H9 (cell line): ENCODE data around the gene TAAR9. TPM values are rescaled to one million over a fixed set of nuclear protein-coding genes. Genes with fewer than 3 reads are reported as not detected.

Source experiments
- DNase-seq: peaks from one replicate; pipeline ENCODE4 v3.0.0-alpha.2; 2017
- H2AFZ ChIP-seq: one replicate; pipeline ENCODE4 v1.6.1; 2013; ENCODE audit warnings: mild to moderate bottlenecking, low read length, control low read depth, moderate library complexity
- H2AK5ac ChIP-seq: 2 replicates; pipeline ENCODE4 v1.6.1; 2013; ENCODE audit warnings: low read length, control low read depth, mixed read lengths; ENCODE audit not compliant: insufficient read length
- H2BK120ac ChIP-seq: one replicate; pipeline ENCODE4 v1.6.1; 2013; ENCODE audit warnings: low read depth, mild to moderate bottlenecking, low read length, control low read depth, inconsistent platforms; ENCODE audit not compliant: poor library complexity, severe bottlenecking
- H2BK12ac ChIP-seq: 2 replicates; pipeline ENCODE4 v1.6.1; 2013; ENCODE audit warnings: low read length, control low read depth, mixed read lengths, low read depth; ENCODE audit not compliant: insufficient read length
- H2BK15ac ChIP-seq: 2 replicates; pipeline ENCODE4 v1.6.1; 2013; ENCODE audit warnings: low read depth, low read length, control low read depth
- H2BK20ac ChIP-seq: one replicate; pipeline ENCODE4 v1.6.1; 2013; ENCODE audit warnings: low read depth, mild to moderate bottlenecking, low read length, control low read depth, inconsistent platforms; ENCODE audit not compliant: poor library complexity, severe bottlenecking
- H2BK5ac ChIP-seq: 2 replicates; pipeline ENCODE4 v1.6.1; 2013; ENCODE audit warnings: low read length, control low read depth, mixed read lengths; ENCODE audit not compliant: insufficient read length
- H3K14ac ChIP-seq: 2 replicates; pipeline ENCODE4 v1.6.1; 2013; ENCODE audit warnings: low read length, control low read depth; ENCODE audit not compliant: insufficient read depth
- H3K18ac ChIP-seq: 2 replicates; pipeline ENCODE4 v1.6.1; 2013; ENCODE audit warnings: low read depth, mild to moderate bottlenecking, mixed read lengths, low read length, control low read depth; ENCODE audit not compliant: insufficient read length
- H3K23ac ChIP-seq: 2 replicates; pipeline ENCODE4 v1.6.1; 2013; ENCODE audit warnings: low read length, control low read depth, mixed read lengths, low read depth; ENCODE audit not compliant: insufficient read length
- H3K23me2 ChIP-seq: 2 replicates; pipeline ENCODE4 v1.6.1; 2013; ENCODE audit warnings: low read depth, mild to moderate bottlenecking, mixed read lengths, low read length, control low read depth; ENCODE audit not compliant: insufficient read length, poor library complexity, severe bottlenecking
- H3K27ac ChIP-seq: 2 replicates; pipeline ENCODE4 v1.5.1; 2013; ENCODE audit warnings: low read length, control low read depth, mixed read lengths, low read depth; ENCODE audit not compliant: insufficient read length
- H3K27me3 ChIP-seq: 2 replicates; pipeline ENCODE4 v1.6.1; 2013; ENCODE audit warnings: low read length, control low read depth, inconsistent platforms; ENCODE audit not compliant: insufficient read depth
- H3K4ac ChIP-seq: 2 replicates; pipeline ENCODE4 v1.6.1; 2013; ENCODE audit warnings: low read depth, mild to moderate bottlenecking, control low read depth, inconsistent platforms, low read length, moderate library complexity
- H3K4me1 ChIP-seq: 2 replicates; pipeline ENCODE4 v1.6.1; 2013; ENCODE audit warnings: low read length, control low read depth, inconsistent platforms; ENCODE audit not compliant: insufficient read depth
- H3K4me2 ChIP-seq: 2 replicates; pipeline ENCODE4 v1.6.1; 2013; ENCODE audit warnings: low read length, control low read depth, mixed read lengths; ENCODE audit not compliant: insufficient read length, insufficient read depth
- H3K56ac ChIP-seq: 2 replicates; pipeline ENCODE4 v1.6.1; 2013; ENCODE audit warnings: low read depth, mild to moderate bottlenecking, mixed read lengths, low read length, control low read depth; ENCODE audit not compliant: insufficient read length
- H3K79me1 ChIP-seq: 2 replicates; pipeline ENCODE4 v1.6.1; 2013; ENCODE audit warnings: low read depth, mild to moderate bottlenecking, moderate library complexity, low read length, control low read depth, inconsistent platforms; ENCODE audit not compliant: insufficient read depth, poor library complexity, severe bottlenecking
- H3K79me2 ChIP-seq: 2 replicates; pipeline ENCODE4 v1.6.1; 2013; ENCODE audit warnings: low read length, control low read depth, inconsistent platforms; ENCODE audit not compliant: insufficient read depth
- H3K9ac ChIP-seq: 2 replicates; pipeline ENCODE4 v1.6.1; 2013; ENCODE audit warnings: low read length, control low read depth, mixed read lengths; ENCODE audit not compliant: insufficient read length; ENCODE audit errors: extremely low read depth
- H3K9me3 ChIP-seq: one replicate; pipeline ENCODE4 v1.6.1; 2013; ENCODE audit warnings: low read depth, low read length, inconsistent platforms; ENCODE audit not compliant: control insufficient read depth
- H3T11ph ChIP-seq: one replicate; pipeline ENCODE4 v1.6.1; 2013; ENCODE audit warnings: mild to moderate bottlenecking, low read length, control low read depth, inconsistent platforms
- H4K20me1 ChIP-seq: one replicate; pipeline ENCODE4 v1.6.1; 2013; ENCODE audit not compliant: control insufficient read depth, insufficient read length, insufficient read depth
- H4K5ac ChIP-seq: 2 replicates; pipeline ENCODE4 v1.6.1; 2013; ENCODE audit warnings: low read depth, mild to moderate bottlenecking, mixed read lengths, low read length, control low read depth; ENCODE audit not compliant: insufficient read length
- H4K8ac ChIP-seq: replicated peaks from 2 replicates; pipeline ENCODE4 v1.6.1; 2013; ENCODE audit warnings: low read length, control low read depth, mixed read lengths, low read depth; ENCODE audit not compliant: insufficient read length
- H4K91ac ChIP-seq: 2 replicates; pipeline ENCODE4 v1.6.1; 2013; ENCODE audit warnings: low read depth, mild to moderate bottlenecking, moderate library complexity, mixed read lengths, low read length, control low read depth; ENCODE audit not compliant: insufficient read length
- H3K27ac Mint-ChIP-seq, 3 experiments: 2 replicates in 2 of 3; 3 replicates in 1 of 3; pipeline ENCODE4 v1.8.0; 2020 to 2021; ENCODE audit warnings: mixed read lengths in 3 of 3, mild to moderate bottlenecking in 1 of 3, moderate library complexity in 1 of 3
- H3K27me3 Mint-ChIP-seq: 2 replicates; pipeline ENCODE4 v1.8.0; 2021; ENCODE audit warnings: low read depth, mild to moderate bottlenecking, moderate library complexity, mixed read lengths
- H3K36me3 Mint-ChIP-seq, 3 experiments: 2 replicates in 2 of 3; 3 replicates in 1 of 3; pipeline ENCODE4 v1.8.0; 2020 to 2021; ENCODE audit warnings: low read depth in 3 of 3, mixed read lengths in 3 of 3; ENCODE audit not compliant: insufficient read depth in 1 of 3
- H3K4me1 Mint-ChIP-seq, 2 experiments: 2 replicates each; pipeline ENCODE4 v1.8.0; 2020; ENCODE audit warnings: mixed read lengths in 2 of 2
- H3K4me3 Mint-ChIP-seq, 2 experiments: 2 replicates in 1 of 2; 3 replicates in 1 of 2; pipeline ENCODE4 v1.8.0; 2020 to 2021; ENCODE audit warnings: mild to moderate bottlenecking in 2 of 2, mixed read lengths in 2 of 2, moderate library complexity in 1 of 2
- H3K9me3 Mint-ChIP-seq, 2 experiments: 2 replicates in 1 of 2; 3 replicates in 1 of 2; pipeline ENCODE4 v1.8.0; 2020; ENCODE audit warnings: mild to moderate bottlenecking in 2 of 2, mixed read lengths in 2 of 2, moderate library complexity in 1 of 2
- CTCF ChIP-seq: fragments of 200-600 bp; sonication (generic); conservative IDR thresholded peaks from 3 replicates; pipeline ENCODE4 v1.8.0; 2021; ENCODE audit warnings: antibody characterized with exemption, mild to moderate bottlenecking
- total RNA-seq: library from RNA; stranded (reverse); gene quantifications from 2 replicates; pipeline ENCODE4 v1.2.1, GENCODE V29; 2021

The TAAR9 gene
- total RNA-seq, 1 experiment from 2014 or later, result not detected

- TF ChIP-seq CTCF, result no peak
- Histone ChIP-seq H3K9ac (no peak overlapping the region), H3K56ac (no peak overlapping the region), H3K4me1 (peaks cover 6% of the 10 kb centered on the region; the same call in 1 of the 2 replicates), H2AFZ (no peak overlapping the region), H3K23ac (no peak overlapping the region), H4K20me1 (no peaks in the 10 kb centered on the region), H4K8ac (no peak overlapping the region), H3K14ac (no peak overlapping the region), H3K23me2 (no peaks in the 10 kb centered on the region), H2BK20ac (no peak overlapping the region), H4K5ac (no peak overlapping the region), H2BK15ac (no peak overlapping the region), H3K9me3 (no peaks in the 10 kb centered on the region), H3T11ph (no peak overlapping the region), H2BK12ac (no peak overlapping the region), H2BK5ac (no peak overlapping the region), H3K79me2 (no peaks in the 10 kb centered on the region), H3K4ac (no peak overlapping the region), H3K27me3 (no peaks in the 10 kb centered on the region), H3K79me1 (no peaks in the 10 kb centered on the region), H4K91ac (no peak overlapping the region), H3K18ac (no peak overlapping the region), H2AK5ac (no peak overlapping the region), H2BK120ac (no peak overlapping the region), H3K27ac (no peak overlapping the region), H3K4me2 (no peak overlapping the region)
- Mint-ChIP-seq H3K27me3 (no peaks in the 10 kb centered on the region), H3K4me1 (peaks cover 13 to 19% of the 10 kb centered on the region in 2 experiments), H3K36me3 (no peaks in the 10 kb centered on the region), H3K4me3 (no peak overlapping the region), H3K27ac (no peak overlapping the region), H3K9me3 (no peaks in the 10 kb centered on the region)
- DNase-seq, result no peak
These were observed 6.7 kb downstream of the TAAR9 start for GRCh38 chr6:132544826-132545225.
